HG02970 (cell line): ENCODE measurements around the gene ARHGAP45.
A peak's percentile ranks its signal among the peaks of the same experiment; 100 is the strongest.

ENCODE experiments used
- ATAC-seq: cut with Tn5 transposase; IDR thresholded peaks from one replicate; pipeline ENCODE4 v1.9.1; 2021; ENCODE audit warnings: mild to moderate bottlenecking, moderate library complexity, moderate number of reproducible peaks; ENCODE audit not compliant: unreplicated experiment, low FRiP score

The ARHGAP45 gene

DNA sequence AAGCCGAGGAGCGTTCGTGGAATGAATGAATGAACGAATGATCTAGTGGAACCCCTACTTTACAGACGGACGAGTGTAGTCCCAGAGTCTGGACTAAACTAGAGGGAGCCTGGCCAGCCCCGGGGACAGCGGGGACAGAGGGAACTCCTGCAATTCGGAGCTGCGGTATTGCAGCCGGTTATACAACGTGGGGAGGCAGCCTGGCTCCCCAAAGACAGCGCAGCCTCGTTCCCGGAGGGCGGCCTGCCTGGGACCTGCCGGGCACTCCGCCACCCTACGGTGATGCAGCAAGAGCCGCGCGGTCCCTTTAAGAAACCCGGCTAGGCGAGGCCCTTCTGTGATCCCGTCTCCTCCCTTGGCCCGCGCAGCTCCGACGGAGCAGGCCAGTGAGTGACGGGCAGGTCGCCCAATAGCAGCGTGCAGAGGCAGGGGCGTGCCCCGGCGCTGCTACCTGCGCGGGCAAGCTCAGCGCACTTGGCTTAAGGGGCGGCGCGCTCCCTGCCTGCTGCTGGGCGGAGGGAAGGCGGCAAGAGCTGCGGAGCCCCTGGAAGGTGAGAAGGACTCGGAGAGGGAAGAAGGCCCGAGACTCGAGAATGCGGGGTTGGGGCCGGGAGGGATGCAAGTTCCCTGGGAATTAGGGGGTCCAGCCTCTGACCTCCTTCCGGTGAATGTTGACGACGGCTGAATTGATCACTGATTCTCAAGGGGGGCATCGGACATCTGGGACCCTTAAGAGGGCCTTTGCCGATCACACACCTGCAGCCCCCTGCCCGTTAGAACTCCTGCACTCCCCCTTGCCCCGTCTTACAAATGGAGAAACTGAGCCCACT, 27.1 kb upstream of the ARHGAP45 start, which contains the start of gene ABCA7:
Gene ABCA7 (plus strand): TSS at position 462 of the 830 bp plus-strand sequence. CDS start 1,255 bp downstream, outside the sequence.
- ATAC-seq, result peak; percentile 75

DNA sequence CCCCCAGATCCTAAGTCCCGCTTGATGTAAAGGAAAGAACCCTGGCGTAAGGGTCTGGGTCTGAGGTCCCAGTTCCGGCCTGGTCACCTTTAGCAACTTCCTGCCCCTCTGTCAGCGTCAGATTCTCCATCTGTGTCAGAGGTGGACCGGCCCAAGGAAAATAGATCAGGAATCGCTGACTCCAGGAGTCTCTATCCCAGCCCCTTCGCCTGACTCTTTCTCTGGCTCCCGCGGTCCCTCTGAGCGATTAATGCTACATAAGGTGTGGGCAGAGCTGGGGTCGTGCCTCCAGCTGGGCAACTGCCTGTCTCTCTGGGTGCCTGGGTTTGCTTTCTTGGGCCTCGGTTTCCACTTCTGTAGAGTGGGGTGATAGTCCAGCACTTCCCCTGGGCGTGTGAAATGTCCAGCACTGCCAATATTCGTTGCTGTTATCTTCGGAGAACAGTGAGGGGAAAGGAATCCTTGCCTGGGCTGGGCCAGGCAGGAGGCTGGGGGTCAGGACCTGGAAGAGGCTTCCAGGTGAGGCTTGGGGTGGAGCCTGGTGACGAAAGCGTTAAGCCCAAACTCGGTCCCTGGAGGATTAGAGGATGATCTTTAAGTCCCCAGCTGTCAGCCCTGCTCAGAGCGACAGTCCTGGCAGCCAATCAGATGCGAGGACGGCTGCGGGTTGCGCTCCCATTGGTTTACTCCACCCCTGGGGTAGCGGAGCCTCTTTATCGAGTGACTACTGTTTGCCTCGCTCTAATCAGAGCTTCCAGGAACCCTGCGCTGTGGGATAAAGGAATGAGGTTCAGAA, 26.3 kb upstream of the ARHGAP45 start:
- ATAC-seq, result peak; percentile 36

DNA sequence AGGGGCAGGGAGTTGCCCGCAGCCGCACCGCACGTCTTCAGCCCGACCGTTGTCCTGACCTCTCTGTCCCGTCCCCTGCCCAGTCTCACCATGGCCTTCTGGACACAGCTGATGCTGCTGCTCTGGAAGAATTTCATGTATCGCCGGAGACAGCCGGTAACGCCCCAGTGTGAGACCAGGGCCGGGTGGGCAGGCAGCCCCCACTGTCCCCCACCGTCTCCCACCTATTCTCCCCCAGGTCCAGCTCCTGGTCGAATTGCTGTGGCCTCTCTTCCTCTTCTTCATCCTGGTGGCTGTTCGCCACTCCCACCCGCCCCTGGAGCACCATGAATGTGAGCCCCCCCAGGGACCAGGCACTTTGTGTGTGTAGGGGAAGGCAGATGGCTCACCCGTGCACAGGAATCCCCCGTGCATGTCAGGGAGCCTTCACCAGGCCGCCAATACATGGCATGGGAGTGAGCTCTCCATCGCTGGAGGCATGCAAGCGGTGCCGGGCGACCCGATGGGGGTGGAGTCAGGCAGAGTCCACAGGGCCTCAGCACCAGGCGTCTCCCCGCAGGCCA, 25.6 kb upstream of the ARHGAP45 start:
- no peak for ATAC-seq

DNA sequence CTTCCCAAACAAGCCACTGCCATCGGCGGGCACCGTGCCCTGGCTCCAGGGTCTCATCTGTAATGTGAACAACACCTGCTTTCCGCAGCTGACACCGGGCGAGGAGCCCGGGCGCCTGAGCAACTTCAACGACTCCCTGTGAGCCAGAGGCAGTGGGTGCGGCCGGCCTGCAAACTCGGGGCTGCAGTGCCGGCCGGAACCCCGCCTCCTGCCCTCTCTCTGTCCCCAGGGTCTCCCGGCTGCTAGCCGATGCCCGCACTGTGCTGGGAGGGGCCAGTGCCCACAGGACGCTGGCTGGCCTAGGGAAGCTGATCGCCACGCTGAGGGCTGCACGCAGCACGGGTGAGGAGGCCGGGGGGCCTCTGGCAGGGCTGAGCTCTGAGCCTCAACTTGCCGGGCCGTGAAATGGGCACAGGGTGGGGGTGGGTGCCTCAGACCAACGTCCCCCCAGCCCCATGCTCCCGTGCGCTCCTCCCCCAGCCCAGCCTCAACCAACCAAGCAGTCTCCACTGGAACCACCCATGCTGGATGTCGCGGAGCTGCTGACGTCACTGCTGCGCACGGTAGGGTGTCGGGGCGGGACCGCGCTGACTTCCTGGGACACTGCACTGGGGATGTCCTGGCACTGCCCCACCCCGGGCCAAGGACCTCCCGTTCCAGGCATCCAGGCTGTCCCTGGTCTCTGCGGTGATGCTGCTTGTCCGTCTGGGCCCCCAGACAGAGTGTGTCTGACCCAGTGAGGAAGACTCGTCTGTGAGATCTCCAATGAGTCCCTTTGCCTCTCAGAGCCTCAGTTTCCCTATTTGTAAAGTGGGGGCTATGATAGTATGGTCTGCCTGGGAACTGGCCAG, 24.9 kb upstream of the ARHGAP45 start:
- ATAC-seq, result no peak

DNA sequence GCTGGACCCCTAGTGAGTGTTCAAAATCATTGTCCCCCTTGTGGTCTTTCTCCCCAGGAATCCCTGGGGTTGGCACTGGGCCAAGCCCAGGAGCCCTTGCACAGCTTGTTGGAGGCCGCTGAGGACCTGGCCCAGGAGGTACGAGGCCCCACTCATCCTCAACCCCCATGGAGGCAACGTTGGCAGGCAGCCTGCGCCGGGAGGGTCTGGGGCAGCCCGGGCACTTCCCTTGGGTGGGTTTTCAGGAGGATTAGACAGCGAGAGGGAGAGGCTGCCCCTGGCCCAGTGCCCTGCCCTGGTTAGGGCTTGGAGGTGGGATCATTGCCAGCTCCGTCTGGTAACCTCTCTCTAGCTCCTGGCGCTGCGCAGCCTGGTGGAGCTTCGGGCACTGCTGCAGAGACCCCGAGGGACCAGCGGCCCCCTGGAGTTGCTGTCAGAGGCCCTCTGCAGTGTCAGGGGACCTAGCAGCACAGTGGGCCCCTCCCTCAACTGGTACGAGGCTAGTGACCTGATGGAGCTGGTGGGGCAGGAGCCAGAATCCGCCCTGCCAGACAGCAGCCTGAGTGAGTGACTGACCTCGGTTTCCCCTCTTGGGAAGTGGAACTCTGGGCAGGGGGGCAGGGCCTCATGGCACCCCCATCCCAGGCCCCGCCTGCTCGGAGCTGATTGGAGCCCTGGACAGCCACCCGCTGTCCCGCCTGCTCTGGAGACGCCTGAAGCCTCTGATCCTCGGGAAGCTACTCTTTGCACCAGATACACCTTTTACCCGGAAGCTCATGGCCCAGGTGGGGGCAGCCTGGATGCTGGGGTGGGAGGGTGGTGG, 24.1 kb upstream of the ARHGAP45 start:
- no peak for ATAC-seq

DNA sequence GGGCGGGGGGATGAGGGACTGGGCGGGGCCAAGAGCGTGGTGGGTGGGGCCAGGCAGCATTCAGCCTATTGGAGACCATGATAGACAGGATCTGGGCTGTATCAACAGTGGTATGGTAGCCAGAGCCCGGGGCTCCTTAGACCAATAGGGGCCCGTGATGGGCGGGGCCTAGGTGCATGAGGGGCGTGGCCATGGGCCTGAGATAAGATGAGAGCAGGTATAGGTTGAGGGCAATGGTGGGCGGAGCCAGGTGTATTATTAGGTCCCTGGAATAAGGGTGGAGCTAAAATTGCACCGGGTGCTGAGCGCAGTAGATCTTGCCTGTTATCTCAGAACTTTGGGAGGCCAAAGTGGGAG, 21.7 kb upstream of the ARHGAP45 start:
- ATAC-seq, result no peak

DNA sequence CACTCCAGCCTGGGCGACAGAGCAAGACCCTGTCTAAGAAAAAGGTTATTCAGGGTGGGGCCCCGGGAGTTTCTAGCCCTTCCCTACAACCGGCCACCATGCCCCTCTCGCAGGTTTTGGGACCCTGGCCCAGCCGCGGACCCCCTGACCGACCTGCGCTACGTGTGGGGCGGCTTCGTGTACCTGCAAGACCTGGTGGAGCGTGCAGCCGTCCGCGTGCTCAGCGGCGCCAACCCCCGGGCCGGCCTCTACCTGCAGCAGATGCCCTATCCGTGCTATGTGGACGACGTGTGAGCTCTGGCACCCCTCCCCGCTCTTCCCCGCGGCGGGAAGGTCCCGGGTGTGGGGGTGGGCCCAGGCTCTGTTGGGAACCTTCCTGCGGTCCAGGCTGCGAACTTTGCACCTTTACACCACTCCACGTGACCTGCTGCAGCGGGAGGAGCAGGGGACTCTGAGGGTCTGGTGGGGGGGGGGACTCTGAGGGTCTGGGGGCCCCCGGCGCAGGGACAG, 20.8 kb upstream of the ARHGAP45 start:
- ATAC-seq, result no peak

DNA sequence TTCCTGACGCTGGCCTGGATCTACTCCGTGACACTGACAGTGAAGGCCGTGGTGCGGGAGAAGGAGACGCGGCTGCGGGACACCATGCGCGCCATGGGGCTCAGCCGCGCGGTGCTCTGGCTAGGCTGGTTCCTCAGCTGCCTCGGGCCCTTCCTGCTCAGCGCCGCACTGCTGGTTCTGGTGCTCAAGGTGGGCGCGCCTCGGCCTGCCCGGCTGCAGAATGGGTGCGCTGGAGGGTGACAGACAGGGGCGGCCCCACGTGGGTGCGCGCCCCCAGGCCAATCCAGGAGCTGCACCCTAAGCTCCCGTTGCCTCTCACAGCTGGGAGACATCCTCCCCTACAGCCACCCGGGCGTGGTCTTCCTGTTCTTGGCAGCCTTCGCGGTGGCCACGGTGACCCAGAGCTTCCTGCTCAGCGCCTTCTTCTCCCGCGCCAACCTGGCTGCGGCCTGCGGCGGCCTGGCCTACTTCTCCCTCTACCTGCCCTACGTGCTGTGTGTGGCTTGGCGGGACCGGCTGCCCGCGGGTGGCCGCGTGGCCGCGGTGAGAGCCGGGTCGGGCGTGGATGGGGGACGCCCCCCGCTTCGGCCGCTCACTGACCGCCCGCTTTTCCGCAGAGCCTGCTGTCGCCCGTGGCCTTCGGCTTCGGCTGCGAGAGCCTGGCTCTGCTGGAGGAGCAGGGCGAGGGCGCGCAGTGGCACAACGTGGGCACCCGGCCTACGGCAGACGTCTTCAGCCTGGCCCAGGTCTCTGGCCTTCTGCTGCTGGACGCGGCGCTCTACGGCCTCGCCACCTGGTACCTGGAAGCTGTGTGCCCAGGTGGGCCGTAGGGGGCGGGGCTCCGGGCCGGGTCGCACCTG, 19.9 kb upstream of the ARHGAP45 start:
- ATAC-seq, result no peak

DNA sequence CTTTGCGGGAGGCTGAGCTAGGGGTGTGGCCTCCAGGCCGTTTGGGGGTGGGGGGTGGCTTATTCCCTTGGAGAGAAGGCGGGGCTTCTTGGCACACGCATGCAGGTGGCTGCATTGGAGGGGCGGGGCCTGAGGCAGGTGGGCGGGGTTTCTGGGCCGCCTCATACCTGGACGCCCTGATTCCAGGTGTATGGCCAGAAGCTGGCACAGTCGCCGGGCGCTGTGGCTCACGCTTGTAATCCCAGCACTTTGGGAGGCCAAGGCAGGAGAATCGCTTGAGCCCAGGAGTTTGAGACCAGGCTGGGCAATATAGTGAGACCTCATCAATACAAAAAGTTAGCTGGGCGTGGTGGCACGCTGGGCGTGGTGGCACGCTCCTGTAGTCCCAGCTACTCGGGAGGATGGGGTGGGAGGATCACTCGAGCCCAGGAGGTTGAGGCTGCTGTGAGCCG, 19.2 kb upstream of the ARHGAP45 start:
- ATAC-seq, result no peak

DNA sequence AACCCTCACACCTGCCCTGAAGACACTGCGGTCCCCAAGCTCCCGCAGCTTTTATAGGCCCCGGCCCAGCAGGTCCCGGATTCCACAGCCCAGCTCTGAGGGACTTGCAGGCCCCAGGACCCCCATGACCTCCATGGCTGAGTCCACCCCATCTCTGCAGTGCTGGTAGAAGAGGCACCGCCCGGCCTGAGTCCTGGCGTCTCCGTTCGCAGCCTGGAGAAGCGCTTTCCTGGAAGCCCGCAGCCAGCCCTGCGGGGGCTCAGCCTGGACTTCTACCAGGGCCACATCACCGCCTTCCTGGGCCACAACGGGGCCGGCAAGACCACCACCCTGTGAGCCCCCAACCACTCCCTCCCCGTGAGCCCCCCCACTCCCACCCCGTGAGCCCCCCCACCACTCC, 17.9 kb upstream of the ARHGAP45 start:
- no peak for ATAC-seq

DNA sequence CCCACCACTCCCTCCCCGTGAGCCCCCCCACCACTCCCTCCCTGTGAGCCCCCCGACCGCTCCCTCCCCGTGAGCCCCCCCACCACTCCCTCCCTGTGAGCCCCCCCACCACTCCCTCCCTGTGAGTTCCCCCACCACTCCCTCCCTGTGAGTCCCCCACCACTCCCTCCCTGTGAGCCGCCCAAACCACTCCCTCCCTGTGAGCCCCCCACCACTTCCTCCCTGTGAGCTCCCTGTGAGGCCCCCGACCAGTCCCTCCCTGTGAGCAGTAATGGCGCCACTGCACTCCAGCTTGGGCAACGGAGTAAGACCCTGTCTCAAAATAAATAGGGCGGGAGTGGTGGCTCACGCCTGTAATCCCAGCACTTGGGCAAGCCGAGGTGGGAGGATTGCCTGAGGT, 17.2 kb upstream of the ARHGAP45 start:
- no peak for ATAC-seq

DNA sequence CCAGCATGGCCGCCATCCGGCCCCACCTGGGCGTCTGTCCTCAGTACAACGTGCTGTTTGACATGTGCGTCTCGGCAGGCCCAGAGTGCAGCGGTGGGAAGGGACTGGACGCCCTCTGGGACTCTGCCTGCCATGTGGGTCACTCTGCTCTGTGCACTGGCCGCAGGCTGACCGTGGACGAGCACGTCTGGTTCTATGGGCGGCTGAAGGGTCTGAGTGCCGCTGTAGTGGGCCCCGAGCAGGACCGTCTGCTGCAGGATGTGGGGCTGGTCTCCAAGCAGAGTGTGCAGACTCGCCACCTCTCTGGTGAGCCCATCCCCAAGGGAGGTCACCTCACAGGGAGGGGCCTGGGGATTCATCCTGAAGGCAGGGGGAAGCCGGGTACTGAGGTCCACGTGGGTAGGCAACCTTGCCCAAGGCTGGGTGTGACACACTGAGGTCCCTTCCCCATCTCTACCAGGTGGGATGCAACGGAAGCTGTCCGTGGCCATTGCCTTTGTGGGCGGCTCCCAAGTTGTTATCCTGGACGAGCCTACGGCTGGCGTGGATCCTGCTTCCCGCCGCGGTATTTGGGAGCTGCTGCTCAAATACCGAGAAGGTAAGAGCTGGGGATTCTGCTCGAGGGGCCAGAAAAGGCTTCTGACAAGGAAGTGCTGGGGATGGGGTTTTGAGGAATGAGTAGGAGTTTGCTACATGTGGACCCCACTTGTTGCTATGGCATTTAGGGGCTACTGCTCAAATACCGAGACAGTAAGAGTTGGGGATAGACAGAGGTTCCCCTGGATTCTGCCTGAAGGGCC, 15.8 kb upstream of the ARHGAP45 start:
- no peak for ATAC-seq

DNA sequence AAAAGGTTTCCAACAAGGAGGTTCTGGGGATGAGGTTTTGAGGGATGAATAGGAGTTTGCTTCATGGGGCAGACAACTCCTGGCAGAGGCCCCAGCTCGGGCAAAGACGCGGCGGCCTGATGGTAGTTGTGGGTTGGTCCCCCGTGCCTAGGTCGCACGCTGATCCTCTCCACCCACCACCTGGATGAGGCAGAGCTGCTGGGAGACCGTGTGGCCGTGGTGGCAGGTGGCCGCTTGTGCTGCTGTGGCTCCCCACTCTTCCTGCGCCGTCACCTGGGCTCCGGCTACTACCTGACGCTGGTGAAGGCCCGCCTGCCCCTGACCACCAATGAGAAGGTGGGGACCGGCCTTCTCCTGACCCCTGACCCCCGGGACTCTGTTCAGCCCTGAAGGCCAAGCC, 15.2 kb upstream of the ARHGAP45 start:
- no peak for ATAC-seq

DNA sequence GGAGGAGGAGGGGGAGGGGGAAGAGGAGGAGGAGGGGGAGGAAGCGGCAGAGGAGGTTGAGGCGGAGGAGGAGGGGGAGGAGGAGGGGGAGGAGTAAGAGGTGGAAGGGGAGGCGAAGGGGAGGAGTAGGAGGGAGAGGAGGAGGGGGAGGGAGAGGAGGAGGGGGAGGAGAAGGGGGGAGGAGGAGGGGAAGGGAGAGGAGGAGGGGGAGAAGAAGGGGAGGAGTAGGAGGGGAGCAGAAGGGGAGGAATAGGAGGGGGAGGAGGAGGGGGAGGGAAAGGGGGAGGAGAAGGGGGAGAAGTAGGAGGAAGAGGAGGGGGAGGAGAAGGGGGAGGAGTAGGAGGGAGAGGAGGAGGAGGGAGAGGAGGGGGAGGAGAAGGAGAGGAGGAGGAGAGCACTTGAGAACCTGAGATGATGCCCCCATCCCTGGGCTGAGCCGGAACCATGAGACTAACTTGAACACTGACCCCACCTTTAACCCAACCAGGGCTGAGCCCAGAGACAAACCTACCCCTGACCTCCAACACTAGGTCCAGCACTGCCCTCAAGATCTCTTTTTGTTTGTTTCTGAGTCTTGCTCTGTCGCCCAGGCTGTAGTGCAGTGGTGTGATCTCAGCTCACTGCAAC, 14.5 kb upstream of the ARHGAP45 start:
- ATAC-seq, result no peak

DNA sequence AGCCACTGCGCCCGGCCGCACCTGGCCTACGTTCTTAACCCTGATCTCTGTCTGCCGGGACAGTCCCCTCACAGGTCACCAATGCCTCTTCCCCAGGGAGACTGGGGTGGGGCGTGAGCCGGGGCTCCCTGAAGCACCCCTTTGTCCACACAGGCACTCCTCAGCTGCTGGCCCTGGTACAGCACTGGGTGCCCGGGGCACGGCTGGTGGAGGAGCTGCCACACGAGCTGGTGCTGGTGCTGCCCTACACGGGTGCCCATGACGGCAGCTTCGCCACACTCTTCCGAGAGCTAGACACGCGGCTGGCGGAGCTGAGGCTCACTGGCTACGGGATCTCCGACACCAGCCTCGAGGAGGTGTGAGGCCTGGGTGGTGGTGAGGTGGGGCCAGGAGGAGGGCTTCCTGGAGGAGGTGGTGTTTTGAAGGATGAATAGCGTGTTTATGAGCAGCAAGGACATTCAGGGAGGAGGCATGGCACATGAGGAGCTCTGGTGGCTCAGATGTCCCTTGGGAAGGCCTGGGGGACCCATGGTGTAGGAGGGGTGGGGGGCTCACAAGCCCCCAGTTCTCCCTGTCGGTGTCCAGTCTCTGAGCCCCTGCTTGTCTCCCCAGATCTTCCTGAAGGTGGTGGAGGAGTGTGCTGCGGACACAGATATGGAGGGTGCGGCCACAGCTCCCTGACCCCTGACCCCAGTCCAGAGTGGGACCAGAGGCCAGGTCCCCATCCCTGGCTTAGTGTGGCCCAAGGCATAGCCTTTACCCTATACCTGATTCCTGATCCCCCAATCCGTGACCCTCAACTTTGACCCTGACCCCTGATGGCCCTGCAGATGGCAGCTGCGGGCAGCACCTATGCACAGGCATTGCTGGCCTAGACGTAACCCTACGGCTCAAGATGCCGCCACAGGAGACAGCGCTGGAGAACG, 13.5 kb upstream of the ARHGAP45 start:
- ATAC-seq, result no peak
